Measurements from ENCODE around the gene SLC1A4.

DNA sequence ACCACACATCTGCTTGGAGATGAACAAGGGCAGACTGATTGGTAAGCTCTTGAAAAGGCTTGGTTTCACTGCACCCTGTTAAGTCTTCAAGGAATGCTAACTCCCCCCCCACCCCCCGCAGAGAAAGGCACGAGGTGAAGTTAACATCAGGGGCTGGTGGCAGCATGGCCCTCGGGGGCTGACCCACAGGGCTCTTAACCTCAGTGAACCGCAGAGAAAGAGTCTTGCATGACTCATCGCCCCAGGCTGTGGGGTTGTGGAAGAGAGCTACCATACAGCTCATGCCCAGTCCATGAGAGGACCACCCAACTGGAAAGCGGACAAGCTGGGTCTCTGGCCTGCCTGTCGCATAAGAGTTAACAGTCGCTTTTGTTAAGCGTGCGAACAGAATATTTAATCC is 56.5 kb downstream of the SLC1A4 start:
- TF ChIP-seq TAF1 (IDR thresholded peaks at IDR 0.05; ENCODE audit: low read depth, low read length) (no peak), POLR2A (IDR thresholded peaks at IDR 0.05; ENCODE audit: low read depth, low read length) (no peak)
